Measurements from ENCODE around the gene NETO2.
"Not testable (repeated sequence)": the region's sequence is repeated elsewhere in the genome, so short reads cannot be mapped to it uniquely, and the experiment has no call there.

The NETO2 gene

DNA sequence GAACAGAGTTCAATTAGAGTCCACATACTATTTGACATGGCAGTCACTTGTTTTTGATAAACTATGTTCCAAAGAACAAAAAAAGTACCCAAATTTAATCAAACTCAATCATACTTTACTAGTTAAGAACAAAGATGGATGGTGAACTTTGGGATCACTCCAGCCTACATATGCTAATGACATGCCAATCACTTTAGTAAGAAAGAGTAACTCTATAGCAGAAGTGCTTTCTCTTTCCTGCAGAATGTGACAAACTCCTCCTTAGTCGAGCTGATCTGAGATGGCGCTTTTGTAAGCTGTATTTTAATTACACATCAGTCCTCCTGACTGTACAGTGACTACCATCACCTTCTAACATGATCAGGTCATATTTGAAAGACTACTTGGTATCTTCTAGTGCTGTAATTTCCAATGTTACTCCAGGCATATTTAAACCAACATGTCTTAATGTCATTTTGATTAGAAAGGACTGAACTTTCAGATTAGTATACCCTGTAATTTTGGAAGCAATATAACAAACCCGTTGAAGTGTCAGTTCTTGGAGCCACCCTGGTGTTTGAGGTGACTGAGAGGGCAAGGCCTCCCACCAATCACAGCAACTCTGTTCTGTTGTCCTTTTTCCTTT lies 4.1 kb downstream of the NETO2 start:
- DNase-seq = no peak
- in situ Hi-C loops (cut with MboI; ENCODE audit: low pct_unique_long_range_greater_than_20kb, low sequenced_read_pairs) = loop anchor here (25.0 kb wide), 1 partner anchor 973 kb away; no protein-coding TSS in a partner anchor

- DNase-seq = not testable (repeated sequence)
These were observed 5.8 kb downstream of the NETO2 start for GRCh38 chr16:47137925-47138324.

GRCh38 chr16:47136099-47136842 lies 7.5 kb downstream of the NETO2 start:
- DNase-seq = no peak
- in situ Hi-C loops (cut with MboI; ENCODE audit: low pct_unique_long_range_greater_than_20kb, low sequenced_read_pairs) = loop anchor here (25.0 kb wide), 1 partner anchor 976 kb away; no protein-coding TSS in a partner anchor

More at GRCh38 chr16:47137925-47138324, 5.8 kb downstream of the NETO2 start:
- in situ Hi-C loops (cut with MboI; ENCODE audit: low pct_unique_long_range_greater_than_20kb, low sequenced_read_pairs) = loop anchor here (25.0 kb wide), 1 partner anchor 974 kb away; no protein-coding TSS in a partner anchor

DNA sequence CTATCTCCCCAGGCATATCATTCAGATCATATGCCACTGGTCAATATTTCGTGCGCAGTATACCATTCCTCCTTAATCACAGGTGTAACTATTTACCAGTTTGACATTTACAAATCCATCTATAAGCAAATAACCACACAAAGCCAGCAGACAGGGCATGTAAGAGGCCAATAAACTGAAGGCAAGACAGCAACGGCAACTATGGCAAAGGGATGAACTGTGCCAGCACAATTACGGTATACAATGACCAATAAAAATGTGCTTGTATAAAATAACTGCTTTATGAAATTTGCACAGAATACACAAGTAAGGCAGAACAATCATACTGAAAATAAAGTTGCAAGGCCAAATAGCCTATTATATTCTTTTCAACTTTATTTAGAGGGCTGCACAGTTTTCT lies 9.2 kb downstream of the NETO2 start:
- DNase-seq = no peak
- in situ Hi-C loops (cut with MboI; ENCODE audit: low pct_unique_long_range_greater_than_20kb, low sequenced_read_pairs) = loop anchor here (25.0 kb wide), 1 partner anchor 978 kb away; no protein-coding TSS in a partner anchor

DNA sequence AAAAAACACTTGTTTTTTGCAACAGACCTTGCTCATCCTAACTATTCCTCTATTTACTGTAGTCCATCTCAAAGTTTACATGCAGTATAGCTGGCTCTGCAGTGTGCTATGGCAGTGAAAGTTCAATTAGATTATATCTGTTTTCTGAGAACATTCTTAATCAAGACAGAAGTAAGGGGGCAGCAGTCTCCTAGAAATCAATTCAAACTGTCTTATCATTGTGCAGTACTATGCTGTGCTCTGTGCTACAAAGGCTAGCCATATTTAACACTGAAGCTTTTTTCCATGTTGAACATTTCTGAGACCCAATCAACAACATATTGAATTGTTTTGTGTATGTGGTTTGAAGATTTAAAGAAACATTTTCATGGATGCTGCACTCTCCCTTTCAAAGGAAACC lies 11.4 kb downstream of the NETO2 start:
- in situ Hi-C loops (cut with MboI; ENCODE audit: low pct_unique_long_range_greater_than_20kb, low sequenced_read_pairs) = loop anchor here (25.0 kb wide), 1 partner anchor 980 kb away; no protein-coding TSS in a partner anchor
- no peak for DNase-seq

DNA sequence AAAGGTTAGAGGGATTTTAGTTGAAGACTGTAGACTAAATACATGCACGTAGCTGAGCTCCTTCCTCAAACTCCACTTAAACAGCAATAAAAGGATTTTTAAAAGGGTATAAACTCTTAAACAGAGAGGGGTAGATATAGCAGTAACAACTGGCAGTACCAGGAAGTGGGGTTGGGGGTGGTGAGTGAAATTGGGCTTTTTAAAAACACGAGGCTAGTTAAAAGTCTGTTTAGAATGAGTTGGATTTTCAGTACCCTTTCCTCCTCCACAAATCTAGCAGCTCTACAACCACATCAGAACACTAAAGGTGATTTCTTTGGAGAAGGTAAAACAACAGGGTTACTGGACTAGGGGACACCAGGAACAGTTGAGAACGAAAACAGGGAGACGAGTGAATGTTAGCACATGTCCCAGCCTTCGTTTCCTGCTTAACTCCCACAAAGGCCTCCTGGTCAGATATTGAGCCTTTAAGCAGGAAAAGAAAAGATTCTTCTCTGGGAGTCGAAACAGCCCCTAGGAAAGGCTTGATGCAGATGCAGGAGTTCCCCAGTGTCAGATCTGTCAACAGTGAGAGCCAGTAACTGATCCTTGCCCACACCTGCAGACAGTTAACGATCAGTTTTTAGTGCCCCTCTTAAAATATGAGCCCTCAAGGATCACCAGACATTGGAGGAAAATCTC lies 13.8 kb downstream of the NETO2 start:
- in situ Hi-C loops (cut with MboI; ENCODE audit: low pct_unique_long_range_greater_than_20kb, low sequenced_read_pairs) = loop anchor here (25.0 kb wide), 1 partner anchor 982 kb away; no protein-coding TSS in a partner anchor

GRCh38 chr16:47127541-47127940 lies 16.2 kb downstream of the NETO2 start:
- DNase-seq = no peak

More for the DNA sequence above, 13.8 kb downstream of the NETO2 start:
- DNase-seq = peak; percentile 30

GRCh38 chr16:47125757-47126156 lies 18.0 kb downstream of the NETO2 start:
- DNase-seq = no peak
- in situ Hi-C loops (cut with MboI; ENCODE audit: low pct_unique_long_range_greater_than_20kb, low sequenced_read_pairs) = loop anchor here (25.0 kb wide), 1 partner anchor 987 kb away; no protein-coding TSS in a partner anchor

More at GRCh38 chr16:47127541-47127940, 16.2 kb downstream of the NETO2 start:
- in situ Hi-C loops (cut with MboI; ENCODE audit: low pct_unique_long_range_greater_than_20kb, low sequenced_read_pairs) = loop anchor here (25.0 kb wide), 1 partner anchor 985 kb away; no protein-coding TSS in a partner anchor

DNA sequence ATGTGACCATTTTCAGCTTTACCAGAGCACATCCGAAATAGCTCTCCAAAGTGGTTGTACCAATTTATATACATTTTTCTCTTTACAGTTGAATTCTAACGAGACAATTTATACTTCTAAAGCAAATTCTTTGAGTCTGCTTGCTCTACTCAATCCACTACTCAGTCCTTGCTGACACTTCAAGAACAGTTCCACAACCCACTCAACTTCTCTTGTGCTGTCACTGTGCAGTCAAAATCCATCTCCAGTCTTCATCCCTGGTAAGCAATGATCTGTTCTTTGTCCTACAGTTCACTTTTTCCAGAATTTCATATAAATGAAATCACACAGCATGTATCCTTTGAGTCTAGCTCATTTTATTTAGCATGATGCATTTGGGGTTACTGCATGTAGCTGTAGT lies 30.6 kb downstream of the NETO2 start:
- in situ Hi-C loops (cut with MboI; ENCODE audit: low pct_unique_long_range_greater_than_20kb, low sequenced_read_pairs) = no loop called here
- DNase-seq = no peak

GRCh38 chr16:47110939-47111338 lies 32.8 kb downstream of the NETO2 start:
- no peak for DNase-seq
- in situ Hi-C loops (cut with MboI; ENCODE audit: low pct_unique_long_range_greater_than_20kb, low sequenced_read_pairs) = no loop called here

DNA sequence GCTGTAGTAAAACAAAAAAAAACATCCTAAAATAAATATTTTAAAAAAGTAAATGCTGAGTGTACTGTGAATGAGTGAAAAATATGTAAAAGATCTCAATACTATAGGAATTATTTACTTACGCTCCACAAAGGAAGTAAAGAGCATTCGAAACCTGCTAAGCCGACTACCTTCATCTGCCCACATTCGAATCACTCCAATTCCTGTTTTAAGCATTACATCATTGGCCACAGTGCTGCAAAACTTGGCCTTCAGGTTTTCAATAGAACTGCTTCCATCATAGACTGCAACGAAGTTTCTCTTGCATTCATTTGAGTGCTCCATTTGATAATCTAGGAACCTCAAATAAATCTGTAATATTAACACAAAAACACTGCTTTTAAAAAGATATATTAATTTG lies 34.4 kb downstream of the NETO2 start:
- in situ Hi-C loops (cut with MboI; ENCODE audit: low pct_unique_long_range_greater_than_20kb, low sequenced_read_pairs) = no loop called here
- DNase-seq = no peak

DNA sequence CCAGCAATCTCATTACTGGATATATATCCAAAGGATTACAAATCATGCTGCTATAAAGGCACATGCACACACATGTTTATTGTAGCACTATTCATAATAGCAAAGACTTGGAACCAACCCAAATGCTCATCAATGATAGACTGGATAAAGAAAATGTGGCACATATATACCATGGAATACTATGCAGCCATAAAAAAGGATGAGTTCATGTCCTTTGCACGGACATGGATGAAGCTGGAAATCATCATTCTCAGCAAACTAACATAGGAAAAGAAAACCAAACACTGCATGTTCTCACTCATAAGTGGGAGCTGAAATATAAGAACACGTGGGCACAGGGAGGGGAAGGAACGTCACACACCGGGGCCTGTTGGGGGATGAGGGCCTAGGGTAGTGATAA lies 40.8 kb downstream of the NETO2 start:
- in situ Hi-C loops (cut with MboI; ENCODE audit: low pct_unique_long_range_greater_than_20kb, low sequenced_read_pairs); DNase-seq: not testable (repeated sequence)

GRCh38 chr16:47097154-47097553 lies 46.6 kb downstream of the NETO2 start:
- DNase-seq; in situ Hi-C loops (cut with MboI; ENCODE audit: low pct_unique_long_range_greater_than_20kb, low sequenced_read_pairs): not testable (repeated sequence)

DNA sequence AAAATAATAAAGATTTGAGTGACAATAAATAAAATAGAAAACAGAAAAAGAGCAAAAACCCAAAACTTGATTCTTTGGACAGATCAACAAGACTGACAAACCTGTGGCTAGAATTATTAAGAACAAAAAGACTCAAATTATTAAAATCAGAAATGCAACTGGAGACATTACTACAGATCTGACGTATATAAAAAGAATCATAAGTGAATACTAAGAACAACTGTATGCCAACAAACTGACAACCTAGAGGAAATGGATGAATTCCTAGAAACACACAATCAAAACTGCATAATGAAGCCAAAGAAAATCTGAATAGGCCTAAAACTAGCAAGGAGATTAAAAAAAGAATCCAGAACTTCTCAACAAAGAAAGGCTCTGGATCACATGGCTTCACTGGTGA lies 47.4 kb downstream of the NETO2 start:
- DNase-seq = no peak
- in situ Hi-C loops (cut with MboI; ENCODE audit: low pct_unique_long_range_greater_than_20kb, low sequenced_read_pairs) = no loop called here

GRCh38 chr16:47084198-47084597 lies 59.5 kb downstream of the NETO2 start:
- in situ Hi-C loops (cut with MboI; ENCODE audit: low pct_unique_long_range_greater_than_20kb, low sequenced_read_pairs) = no loop called here
- no peak for DNase-seq

GRCh38 chr16:47082099-47082865 lies 61.5 kb downstream of the NETO2 start:
- in situ Hi-C loops (cut with MboI; ENCODE audit: low pct_unique_long_range_greater_than_20kb, low sequenced_read_pairs) = no loop called here
- DNase-seq = no peak

DNA sequence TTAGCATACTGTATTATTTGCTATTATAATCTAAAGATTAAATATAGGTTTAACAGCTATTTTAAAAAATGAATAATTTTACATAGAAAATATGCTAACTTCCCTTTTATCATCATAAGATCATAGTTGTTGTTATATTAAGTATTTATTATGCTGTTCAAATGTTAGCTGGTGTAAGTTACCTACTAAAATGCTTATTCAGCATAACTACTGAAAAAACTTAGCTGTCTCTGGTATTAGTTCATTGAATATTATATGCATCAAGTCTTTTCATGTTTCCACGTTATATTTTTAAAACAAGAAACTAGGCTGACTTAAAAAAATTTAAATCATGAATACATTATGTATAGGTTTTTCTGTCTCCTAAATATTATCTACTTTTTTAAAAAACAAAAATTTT lies 62.6 kb downstream of the NETO2 start:
- DNase-seq = no peak
- in situ Hi-C loops (cut with MboI; ENCODE audit: low pct_unique_long_range_greater_than_20kb, low sequenced_read_pairs) = no loop called here

DNA sequence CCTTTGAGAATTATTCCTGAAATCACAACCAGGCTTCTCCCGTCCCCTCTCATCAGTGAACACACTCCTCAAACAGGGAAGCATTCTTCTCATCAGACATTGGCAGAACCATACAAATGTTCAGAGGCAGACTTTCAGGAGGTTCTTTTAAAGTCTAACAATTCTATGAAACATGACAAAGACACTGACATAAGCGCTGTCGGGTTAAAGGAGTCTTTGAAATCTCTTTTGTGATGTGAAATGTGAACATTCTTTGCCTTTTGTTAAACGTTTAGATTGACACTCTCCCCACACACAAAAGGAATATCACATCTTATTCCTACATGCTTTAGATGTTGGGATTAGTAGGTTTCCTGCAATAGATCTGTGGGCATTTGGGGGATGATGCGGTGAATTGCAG lies 63.9 kb downstream of the NETO2 start:
- DNase-seq = no peak
- in situ Hi-C loops (cut with MboI; ENCODE audit: low pct_unique_long_range_greater_than_20kb, low sequenced_read_pairs) = no loop called here

Data from KBM-7 (cell line).